ENCODE data around the gene CYFIP2. TPM values are rescaled to one million over a fixed set of nuclear protein-coding genes. Genes with fewer than 3 reads are reported as not detected.

CYFIP2 gene
- total and polyA plus RNA-seq, 11 donors, result 23.2 to 62.7 (median 37.4) TPM

DNA sequence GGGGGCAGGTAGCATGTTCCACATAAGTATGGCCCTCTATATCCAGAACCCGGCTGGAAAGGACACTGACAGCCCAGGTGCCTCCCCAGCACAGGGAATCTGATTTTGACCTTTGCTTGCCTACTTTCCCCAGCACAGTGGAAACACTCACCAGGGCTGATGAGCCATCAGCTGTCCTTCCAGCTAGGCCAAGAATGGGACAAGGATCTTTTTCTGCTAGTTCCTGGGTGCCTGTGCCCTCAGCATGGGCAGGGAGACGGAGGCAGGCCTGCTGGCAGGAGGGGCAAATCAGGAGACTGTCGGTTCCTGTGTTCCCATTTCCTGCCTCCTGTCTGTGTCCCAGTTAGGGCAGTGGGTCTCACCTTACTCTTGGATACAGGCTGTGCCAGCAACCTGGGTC, 1.1 kb downstream of the CYFIP2 start:
- H3K27me3 ChIP-seq, result peaks cover 0 to 5% (median 0%) of the 10 kb centered on the region in 9 donors
- H3K9me3 ChIP-seq, result no peaks in the 10 kb centered on the region
- DNase-seq (no peak), ATAC-seq (peak; percentile 5 to 13 (median 8))
- H3K4me3 ChIP-seq, result peak overlapping the region in 10 of 12 donors; percentile 57 to 88 (median 74)
- peak overlapping the region; percentile 29 to 87 (median 73) for H3K27ac ChIP-seq
- no peaks in the 10 kb centered on the region for H3K36me3 ChIP-seq
- 38 to 56% (median 44%) methylated on average over 1 to 3 of the region's 3 CpGs for WGBS, 4 donors
- peaks cover 0 to 63% (median 15%) of the 10 kb centered on the region in 12 donors for H3K4me1 ChIP-seq
- TF ChIP-seq, protein P1, sequence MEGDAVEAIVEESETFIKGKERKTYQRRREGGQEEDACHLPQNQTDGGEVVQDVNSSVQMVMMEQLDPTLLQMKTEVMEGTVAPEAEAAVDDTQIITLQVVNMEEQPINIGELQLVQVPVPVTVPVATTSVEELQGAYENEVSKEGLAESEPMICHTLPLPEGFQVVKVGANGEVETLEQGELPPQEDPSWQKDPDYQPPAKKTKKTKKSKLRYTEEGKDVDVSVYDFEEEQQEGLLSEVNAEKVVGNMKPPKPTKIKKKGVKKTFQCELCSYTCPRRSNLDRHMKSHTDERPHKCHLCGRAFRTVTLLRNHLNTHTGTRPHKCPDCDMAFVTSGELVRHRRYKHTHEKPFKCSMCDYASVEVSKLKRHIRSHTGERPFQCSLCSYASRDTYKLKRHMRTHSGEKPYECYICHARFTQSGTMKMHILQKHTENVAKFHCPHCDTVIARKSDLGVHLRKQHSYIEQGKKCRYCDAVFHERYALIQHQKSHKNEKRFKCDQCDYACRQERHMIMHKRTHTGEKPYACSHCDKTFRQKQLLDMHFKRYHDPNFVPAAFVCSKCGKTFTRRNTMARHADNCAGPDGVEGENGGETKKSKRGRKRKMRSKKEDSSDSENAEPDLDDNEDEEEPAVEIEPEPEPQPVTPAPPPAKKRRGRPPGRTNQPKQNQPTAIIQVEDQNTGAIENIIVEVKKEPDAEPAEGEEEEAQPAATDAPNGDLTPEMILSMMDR (IDR thresholded peaks at IDR 0.05), result no peak
- TF ChIP-seq POLR2A (IDR thresholded peaks at IDR 0.05), result no peak
- intact Hi-C loops (cut with DNase I), result no loop called here

DNA sequence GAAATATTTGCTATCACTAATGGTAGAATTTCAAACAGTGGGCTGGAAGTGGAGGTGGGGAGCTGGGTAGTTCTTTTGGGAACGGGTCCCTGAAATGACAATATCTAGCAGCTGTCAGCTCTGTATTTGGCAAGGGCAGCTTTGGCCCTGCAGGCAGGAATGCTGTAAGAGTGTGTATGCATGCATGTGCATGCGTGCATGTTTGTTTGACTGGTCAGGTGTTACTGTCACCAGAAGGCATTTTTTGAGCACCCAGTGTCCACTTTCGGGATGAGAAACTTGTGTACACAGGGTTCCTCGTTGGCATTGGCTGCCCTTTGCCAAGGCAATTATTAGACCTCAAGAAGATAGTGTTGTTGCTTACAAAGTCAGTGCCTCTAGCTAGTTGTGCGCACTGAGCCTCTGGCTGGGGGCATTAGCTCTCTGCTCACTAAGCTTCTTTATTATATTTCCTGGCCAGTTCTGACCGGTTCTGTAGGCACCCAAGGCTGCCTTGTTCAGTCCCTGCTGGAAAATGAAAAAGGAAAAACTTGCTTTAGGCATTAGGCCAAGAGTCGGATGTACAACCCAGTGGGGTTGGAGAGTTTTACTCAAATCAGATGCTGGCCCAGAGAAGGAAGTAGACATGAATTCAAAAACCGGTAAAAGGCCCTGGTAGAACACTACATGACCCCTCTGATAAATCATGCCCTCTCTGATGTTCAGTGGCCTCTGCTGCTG, 2.0 kb downstream of the CYFIP2 start:
- H3K4me1 ChIP-seq, result peaks cover 0 to 72% (median 16%) of the 10 kb centered on the region in 12 donors
- H3K4me3 ChIP-seq, result peak overlapping the region in 5 of 12 donors; percentile 57 to 85 (median 70)
- H3K27ac ChIP-seq, result peak overlapping the region; percentile 32 to 87 (median 73)
- H3K36me3 ChIP-seq, result no peaks in the 10 kb centered on the region
- DNase-seq, result peak in 2 of 5 donors; percentile 28 to 60
- peaks cover 0 to 5% (median 0%) of the 10 kb centered on the region in 9 donors for H3K27me3 ChIP-seq
- ATAC-seq, result peak; percentile 43 to 80 (median 65)
- intact Hi-C loops (cut with DNase I), result no loop called here
- TF ChIP-seq POLR2A (IDR thresholded peaks at IDR 0.05), result no peak
- TF ChIP-seq, protein P1 (IDR thresholded peaks at IDR 0.05), result peak in 8 of 12 donors; percentile 4 to 28 (median 20)
- WGBS, 4 donors, result 39 to 59% (median 47%) methylated on average over 8 of the region's 8 CpGs
- H3K9me3 ChIP-seq, result no peaks in the 10 kb centered on the region

DNA sequence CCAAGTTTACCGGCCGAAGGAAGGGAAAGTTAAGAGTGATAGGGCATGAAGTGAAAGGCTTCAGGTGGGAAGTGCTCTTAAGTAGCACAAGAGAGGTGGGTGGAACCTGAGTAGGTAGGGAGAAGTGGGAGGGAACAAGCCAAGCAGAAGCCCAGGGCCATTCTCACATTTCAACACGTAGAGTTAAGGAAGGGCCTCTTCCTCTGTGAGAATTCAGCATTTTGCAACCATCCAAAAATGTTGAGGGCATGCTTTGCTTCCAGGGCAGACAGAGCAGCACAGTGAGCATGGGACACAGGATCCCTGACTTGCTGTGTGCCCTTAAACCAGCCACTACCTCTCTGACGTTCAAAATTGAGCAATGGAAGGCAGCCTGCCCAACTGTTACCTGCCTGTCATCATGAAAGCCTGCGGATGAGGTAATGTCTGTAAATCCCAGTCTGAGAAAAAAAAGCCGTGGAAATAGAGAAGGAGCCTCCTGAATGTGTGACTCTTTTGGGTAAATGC, 3.3 kb downstream of the CYFIP2 start:
- Histone ChIP-seq H3K4me1 (peaks cover 0 to 85% (median 16%) of the 10 kb centered on the region in 12 donors), H3K4me3 (peak overlapping the region in 1 of 12 donors; percentile 80), H3K27me3 (peaks cover 0 to 5% (median 0%) of the 10 kb centered on the region in 9 donors), H3K27ac (peak overlapping the region in 5 of 12 donors; percentile 18 to 87 (median 70)), H3K9me3 (no peaks in the 10 kb centered on the region), H3K36me3 (no peaks in the 10 kb centered on the region)
- no peak for TF ChIP-seq POLR2A (IDR thresholded peaks at IDR 0.05)
- TF ChIP-seq, protein P1 (IDR thresholded peaks at IDR 0.05), result no peak
- WGBS, 4 donors, result 68 to 77% (median 73%) methylated on average over 6 of the region's 6 CpGs
- intact Hi-C loops (cut with DNase I), result no loop called here
- peak in 1 of 5 donors; percentile 24 for DNase-seq
- no peak for ATAC-seq

DNA sequence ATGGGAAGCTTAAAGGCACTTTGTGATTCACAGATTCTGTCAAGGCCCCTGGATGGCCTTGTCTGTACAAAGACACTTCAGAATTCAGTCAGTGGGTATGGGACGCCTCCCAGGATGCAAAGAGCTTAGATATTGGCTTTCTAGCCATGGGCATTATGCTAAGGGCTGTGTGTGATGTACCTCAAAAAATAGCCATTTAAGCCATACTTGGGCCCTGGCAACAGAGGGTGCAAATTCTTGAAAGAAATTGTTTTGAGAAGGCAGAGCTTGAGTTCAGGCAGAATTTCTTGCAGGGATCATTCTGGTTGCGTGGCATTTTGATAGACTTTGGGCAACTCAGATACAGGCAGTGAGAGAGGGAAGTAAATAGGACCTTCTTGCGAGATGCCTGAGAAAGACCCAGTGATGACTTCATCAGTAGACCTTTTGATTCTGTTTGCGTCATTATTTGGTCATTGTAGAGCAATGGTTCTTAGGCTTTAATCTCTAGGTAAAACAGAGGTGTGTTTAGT, 3.9 kb downstream of the CYFIP2 start:
- Histone ChIP-seq H3K4me1 (peaks cover 0 to 91% (median 16%) of the 10 kb centered on the region in 12 donors), H3K36me3 (no peaks in the 10 kb centered on the region), H3K27me3 (peaks cover 0 to 5% (median 0%) of the 10 kb centered on the region in 9 donors), H3K27ac (peak overlapping the region in 1 of 12 donors; percentile 87), H3K9me3 (no peaks in the 10 kb centered on the region), H3K4me3 (no peak overlapping the region)
- DNase-seq (no peak), ATAC-seq (no peak)
- TF ChIP-seq POLR2A (IDR thresholded peaks at IDR 0.05), result no peak
- TF ChIP-seq, protein P1 (IDR thresholded peaks at IDR 0.05), result no peak
- intact Hi-C loops (cut with DNase I), result no loop called here
- 85 to 97% (median 87%) methylated on average over 4 of the region's 4 CpGs for WGBS, 4 donors
